ENCODE measurements around the gene RHOXF2B. TPM values are rescaled to one million over a fixed set of nuclear protein-coding genes. Genes with fewer than 3 reads are reported as not detected.
"Not testable (repeated sequence)": the region's sequence is repeated elsewhere in the genome, so short reads cannot be mapped to it uniquely, and the experiment has no call there.

Gene RHOXF2B
- polyA plus RNA-seq, 3 donors: 0.05 TPM; not detected in 2

DNA sequence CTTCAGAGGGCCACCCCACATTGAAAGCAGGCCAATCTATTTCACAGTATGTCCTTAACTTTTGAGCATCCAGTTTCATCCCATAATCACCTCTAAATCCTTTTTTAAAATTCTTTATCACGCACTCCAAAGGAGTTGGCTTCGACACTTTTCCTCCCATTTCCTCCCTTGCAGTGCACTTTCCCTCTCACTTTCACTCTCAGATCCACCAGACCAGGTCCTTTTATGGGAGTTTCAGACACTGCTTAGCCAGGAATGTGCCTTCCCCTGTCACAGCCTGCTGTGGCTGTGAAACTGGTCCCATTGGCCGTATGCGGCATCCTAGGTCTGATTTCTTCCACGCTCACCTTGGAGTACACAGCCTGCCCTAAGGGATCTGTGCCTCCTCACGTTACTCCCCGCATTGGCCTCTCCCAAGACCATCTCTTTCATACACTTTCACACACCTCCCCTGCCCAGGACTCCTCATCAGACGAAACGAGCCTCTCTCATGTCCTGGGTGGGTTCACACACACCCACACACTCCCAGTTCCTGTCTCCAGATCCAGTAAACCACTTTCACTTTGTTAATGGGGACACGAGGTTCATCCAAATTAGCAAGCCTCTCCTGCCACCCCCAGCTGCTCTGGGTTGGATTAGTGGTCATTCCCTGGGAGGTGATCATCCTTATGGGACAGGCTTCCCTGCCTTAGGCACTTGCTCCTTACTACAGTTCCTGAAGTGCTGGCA is 10.0 kb upstream of the RHOXF2B start:
- no peaks in the 10 kb centered on the region for H3K36me3 ChIP-seq (replicated peaks in 1 of 2; ENCODE audit: control insufficient read depth in 1 of 2, insufficient read depth in 2 of 2, low read length in 2 of 2)
- no peaks in the 10 kb centered on the region for H3K9me3 ChIP-seq (replicated peaks in 1 of 2; ENCODE audit: control insufficient read depth in 1 of 2, insufficient read depth in 1 of 2, low read length in 2 of 2)
- Mint-ChIP-seq H3K4me1 (peaks cover 6% of the 10 kb centered on the region), H3K27ac (peak overlapping the region in 1 of 7 donors; percentile 5), H3K9me3 (no peaks in the 10 kb centered on the region), H3K36me3 (no peaks in the 10 kb centered on the region), H3K27me3 (ENCODE audit: low read depth in 3 of 3) (peaks cover 0 to 4% (median 2%) of the 10 kb centered on the region in 3 donors), H3K4me3 (no peak overlapping the region)
- H3K9ac ChIP-seq (ENCODE audit: insufficient read depth, low read length, poor library complexity, severe bottlenecking): peak overlapping the region; percentile 8
- H3K4me2 ChIP-seq (replicated peaks; ENCODE audit: extremely low read depth, low read length, poor library complexity, severe bottlenecking): no peak overlapping the region
- intact Hi-C loops (cut with micrococcal nuclease): no loop called here
- no peak overlapping the region for H3K4me3 ChIP-seq (replicated peaks in 1 of 3; ENCODE audit: low read depth in 2 of 3, low read length in 3 of 3)
- no peaks in the 10 kb centered on the region for H3K4me1 ChIP-seq (ENCODE audit: control insufficient read depth in 1 of 2, insufficient read depth in 2 of 2, low read length in 2 of 2)
- 76% methylated on average over 5 of the region's 10 CpGs for WGBS (ENCODE audit: insufficient coverage)
- no peaks in the 10 kb centered on the region for H3K79me2 ChIP-seq (ENCODE audit: insufficient read depth, low read length)
- no peak for DNase-seq
- TF ChIP-seq, protein P1, sequence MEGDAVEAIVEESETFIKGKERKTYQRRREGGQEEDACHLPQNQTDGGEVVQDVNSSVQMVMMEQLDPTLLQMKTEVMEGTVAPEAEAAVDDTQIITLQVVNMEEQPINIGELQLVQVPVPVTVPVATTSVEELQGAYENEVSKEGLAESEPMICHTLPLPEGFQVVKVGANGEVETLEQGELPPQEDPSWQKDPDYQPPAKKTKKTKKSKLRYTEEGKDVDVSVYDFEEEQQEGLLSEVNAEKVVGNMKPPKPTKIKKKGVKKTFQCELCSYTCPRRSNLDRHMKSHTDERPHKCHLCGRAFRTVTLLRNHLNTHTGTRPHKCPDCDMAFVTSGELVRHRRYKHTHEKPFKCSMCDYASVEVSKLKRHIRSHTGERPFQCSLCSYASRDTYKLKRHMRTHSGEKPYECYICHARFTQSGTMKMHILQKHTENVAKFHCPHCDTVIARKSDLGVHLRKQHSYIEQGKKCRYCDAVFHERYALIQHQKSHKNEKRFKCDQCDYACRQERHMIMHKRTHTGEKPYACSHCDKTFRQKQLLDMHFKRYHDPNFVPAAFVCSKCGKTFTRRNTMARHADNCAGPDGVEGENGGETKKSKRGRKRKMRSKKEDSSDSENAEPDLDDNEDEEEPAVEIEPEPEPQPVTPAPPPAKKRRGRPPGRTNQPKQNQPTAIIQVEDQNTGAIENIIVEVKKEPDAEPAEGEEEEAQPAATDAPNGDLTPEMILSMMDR (IDR thresholded peaks at IDR 0.05): no peak
- no peaks in the 10 kb centered on the region for H4K20me1 ChIP-seq (ENCODE audit: insufficient read depth, low read length)
- H3K27me3 ChIP-seq (ENCODE audit: control insufficient read depth in 2 of 2, insufficient read depth in 2 of 2, low read length in 2 of 2): no peaks in the 10 kb centered on the region
- no peak overlapping the region for H2AFZ ChIP-seq (ENCODE audit: insufficient read depth, low read depth, low read length, poor library complexity, severe bottlenecking)
- H3K27ac ChIP-seq (ENCODE audit: low read depth in 1 of 2, low read length in 2 of 2): no peak overlapping the region

DNA sequence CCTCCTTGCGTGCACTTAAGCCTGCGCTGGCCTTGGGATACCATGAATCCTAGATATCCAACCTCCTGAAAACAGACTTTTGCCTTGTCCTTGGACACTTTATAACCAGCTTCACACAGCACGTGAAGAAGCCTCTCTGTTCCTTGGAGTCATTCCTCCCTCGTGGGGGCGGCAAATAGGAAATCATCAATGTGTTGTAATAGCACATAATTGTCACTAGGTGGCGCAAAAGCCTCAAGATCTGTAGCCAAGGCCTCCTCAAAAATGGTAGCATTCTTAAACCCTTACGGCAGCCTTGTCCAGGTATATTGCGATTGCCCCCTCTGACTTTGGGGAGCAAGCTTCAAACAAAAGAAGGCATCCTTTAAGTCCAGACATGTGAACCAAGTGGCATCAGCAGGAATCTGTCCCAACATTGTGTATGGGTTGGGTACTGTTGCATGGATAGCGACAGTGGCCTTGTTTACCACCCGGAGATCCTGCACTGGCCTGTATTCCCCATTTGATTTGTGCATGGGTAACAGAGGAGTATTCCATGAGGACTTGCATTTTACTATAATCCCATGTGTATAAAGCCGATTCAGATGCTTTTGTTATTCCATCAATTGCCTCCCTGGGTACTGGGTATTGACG is 8.2 kb upstream of the RHOXF2B start:
- H4K20me1 ChIP-seq (ENCODE audit: insufficient read depth, low read length); H3K79me2 ChIP-seq (ENCODE audit: insufficient read depth, low read length); H3K4me1 Mint-ChIP-seq; H3K4me2 ChIP-seq (replicated peaks; ENCODE audit: extremely low read depth, low read length, poor library complexity, severe bottlenecking); H3K9me3 ChIP-seq (replicated peaks in 1 of 2; ENCODE audit: control insufficient read depth in 1 of 2, insufficient read depth in 1 of 2, low read length in 2 of 2); H3K4me1 ChIP-seq (ENCODE audit: control insufficient read depth in 1 of 2, insufficient read depth in 2 of 2, low read length in 2 of 2); intact Hi-C loops (cut with micrococcal nuclease); H3K27ac Mint-ChIP-seq; H3K36me3 Mint-ChIP-seq; H3K36me3 ChIP-seq (replicated peaks in 1 of 2; ENCODE audit: control insufficient read depth in 1 of 2, insufficient read depth in 2 of 2, low read length in 2 of 2); H3K27me3 Mint-ChIP-seq (ENCODE audit: low read depth in 3 of 3); H3K4me3 Mint-ChIP-seq; H3K9me3 Mint-ChIP-seq; H3K27me3 ChIP-seq (ENCODE audit: control insufficient read depth in 2 of 2, insufficient read depth in 2 of 2, low read length in 2 of 2); H3K4me3 ChIP-seq (replicated peaks in 1 of 3; ENCODE audit: low read depth in 2 of 3, low read length in 3 of 3); DNase-seq; H2AFZ ChIP-seq (ENCODE audit: insufficient read depth, low read depth, low read length, poor library complexity, severe bottlenecking); H3K9ac ChIP-seq (ENCODE audit: insufficient read depth, low read length, poor library complexity, severe bottlenecking); H3K27ac ChIP-seq (ENCODE audit: low read depth in 1 of 2, low read length in 2 of 2): not testable (repeated sequence)
- WGBS (ENCODE audit: insufficient coverage): no CpG with 5 or more reads among the region's 12 CpGs

DNA sequence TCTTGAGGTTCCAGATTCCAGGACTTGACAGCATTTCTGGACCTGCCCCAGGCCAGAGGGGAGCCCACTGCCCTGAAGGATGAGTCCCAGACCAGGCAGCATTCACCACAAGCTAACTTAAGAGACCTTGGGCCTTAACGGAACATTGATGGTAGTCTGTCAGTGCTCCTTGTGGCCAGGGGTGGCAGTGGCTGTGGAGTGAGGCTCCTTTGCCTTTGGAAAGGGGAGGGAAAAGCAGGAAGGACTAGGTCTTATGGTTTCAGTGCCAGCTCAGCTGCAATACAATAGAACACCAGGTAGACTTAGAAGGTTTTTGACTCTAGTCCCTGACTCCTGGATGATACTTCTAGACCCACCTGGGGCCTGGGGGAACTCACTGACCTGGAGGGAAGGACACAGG is 11.3 kb downstream of the RHOXF2B start:
- H3K36me3 ChIP-seq (replicated peaks in 1 of 2; ENCODE audit: control insufficient read depth in 1 of 2, insufficient read depth in 2 of 2, low read length in 2 of 2); H3K9me3 Mint-ChIP-seq; H3K27me3 Mint-ChIP-seq (ENCODE audit: low read depth in 3 of 3); H3K4me3 ChIP-seq (replicated peaks in 1 of 3; ENCODE audit: low read depth in 2 of 3, low read length in 3 of 3); H3K27me3 ChIP-seq (ENCODE audit: control insufficient read depth in 2 of 2, insufficient read depth in 2 of 2, low read length in 2 of 2); H4K20me1 ChIP-seq (ENCODE audit: insufficient read depth, low read length); H3K27ac Mint-ChIP-seq; H3K9me3 ChIP-seq (replicated peaks in 1 of 2; ENCODE audit: control insufficient read depth in 1 of 2, insufficient read depth in 1 of 2, low read length in 2 of 2); H3K4me3 Mint-ChIP-seq; H3K9ac ChIP-seq (ENCODE audit: insufficient read depth, low read length, poor library complexity, severe bottlenecking); H3K4me1 ChIP-seq (ENCODE audit: control insufficient read depth in 1 of 2, insufficient read depth in 2 of 2, low read length in 2 of 2); H3K27ac ChIP-seq (ENCODE audit: low read depth in 1 of 2, low read length in 2 of 2); DNase-seq; H3K79me2 ChIP-seq (ENCODE audit: insufficient read depth, low read length); H2AFZ ChIP-seq (ENCODE audit: insufficient read depth, low read depth, low read length, poor library complexity, severe bottlenecking); intact Hi-C loops (cut with micrococcal nuclease); H3K4me1 Mint-ChIP-seq; H3K36me3 Mint-ChIP-seq; H3K4me2 ChIP-seq (replicated peaks; ENCODE audit: extremely low read depth, low read length, poor library complexity, severe bottlenecking): not testable (repeated sequence)
- WGBS (ENCODE audit: insufficient coverage): no CpG with 5 or more reads among the region's 1 CpG

DNA sequence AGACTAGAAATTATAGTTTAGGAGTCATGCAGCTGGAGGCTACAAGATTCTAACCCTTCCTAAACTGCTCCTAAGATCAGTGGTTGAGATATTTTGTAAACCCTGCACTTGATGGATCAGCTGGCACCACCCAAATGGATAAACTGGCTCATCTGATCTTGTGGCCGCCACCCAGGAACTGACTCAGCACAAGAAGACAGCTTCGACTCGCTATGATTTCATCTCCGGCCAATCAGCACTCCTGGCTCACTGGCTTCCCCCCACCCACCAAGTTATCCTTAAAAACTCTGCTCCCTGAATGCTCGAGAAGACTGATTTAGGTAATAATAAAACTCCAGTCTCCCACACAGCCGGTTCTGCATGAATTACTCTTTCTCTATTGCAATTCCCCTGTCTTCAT is 34.8 kb downstream of the RHOXF2B start:
- H3K4me2 ChIP-seq (replicated peaks; ENCODE audit: extremely low read depth, low read length, poor library complexity, severe bottlenecking); H4K20me1 ChIP-seq (ENCODE audit: insufficient read depth, low read length); H3K79me2 ChIP-seq (ENCODE audit: insufficient read depth, low read length); H3K4me3 ChIP-seq (replicated peaks in 1 of 3; ENCODE audit: low read depth in 2 of 3, low read length in 3 of 3); H3K9ac ChIP-seq (ENCODE audit: insufficient read depth, low read length, poor library complexity, severe bottlenecking); DNase-seq; H3K36me3 ChIP-seq (replicated peaks in 1 of 2; ENCODE audit: control insufficient read depth in 1 of 2, insufficient read depth in 2 of 2, low read length in 2 of 2); H3K4me1 Mint-ChIP-seq; H3K9me3 ChIP-seq (replicated peaks in 1 of 2; ENCODE audit: control insufficient read depth in 1 of 2, insufficient read depth in 1 of 2, low read length in 2 of 2); intact Hi-C loops (cut with micrococcal nuclease); H3K36me3 Mint-ChIP-seq; H3K4me1 ChIP-seq (ENCODE audit: control insufficient read depth in 1 of 2, insufficient read depth in 2 of 2, low read length in 2 of 2); H3K4me3 Mint-ChIP-seq; H3K27me3 ChIP-seq (ENCODE audit: control insufficient read depth in 2 of 2, insufficient read depth in 2 of 2, low read length in 2 of 2); H3K27me3 Mint-ChIP-seq (ENCODE audit: low read depth in 3 of 3); H3K9me3 Mint-ChIP-seq; H3K27ac Mint-ChIP-seq; H3K27ac ChIP-seq (ENCODE audit: low read depth in 1 of 2, low read length in 2 of 2); H2AFZ ChIP-seq (ENCODE audit: insufficient read depth, low read depth, low read length, poor library complexity, severe bottlenecking): not testable (repeated sequence)
- no CpG with 5 or more reads among the region's 6 CpGs for WGBS (ENCODE audit: insufficient coverage)
